ENCODE measurements around the gene PIGR.

- TF ChIP-seq POLR2AphosphoS5 (IDR thresholded peaks at IDR 0.05; ENCODE audit: low read depth, low read length) (peak; percentile 38; the same call in 1 of the 2 replicates), TAF1 (IDR thresholded peaks at IDR 0.05; ENCODE audit: low read depth, low read length) (no peak)
Observed at GRCh38 chr1:206904423-206905142, 41.7 kb downstream of the PIGR start.

Data from GM12891 (cell line).